NCI-H2196 (cell line): ENCODE measurements around the gene ZNF217.
"Not testable (repeated sequence)": the region's sequence is repeated elsewhere in the genome, so short reads cannot be mapped to it uniquely, and the experiment has no call there.

ENCODE experiments used
- DNase-seq: peaks from one replicate; lab custom pipeline; 2025; ENCODE audit not compliant: unreplicated experiment; lab: John Stamatoyannopoulos, UW

ZNF217 gene

DNA sequence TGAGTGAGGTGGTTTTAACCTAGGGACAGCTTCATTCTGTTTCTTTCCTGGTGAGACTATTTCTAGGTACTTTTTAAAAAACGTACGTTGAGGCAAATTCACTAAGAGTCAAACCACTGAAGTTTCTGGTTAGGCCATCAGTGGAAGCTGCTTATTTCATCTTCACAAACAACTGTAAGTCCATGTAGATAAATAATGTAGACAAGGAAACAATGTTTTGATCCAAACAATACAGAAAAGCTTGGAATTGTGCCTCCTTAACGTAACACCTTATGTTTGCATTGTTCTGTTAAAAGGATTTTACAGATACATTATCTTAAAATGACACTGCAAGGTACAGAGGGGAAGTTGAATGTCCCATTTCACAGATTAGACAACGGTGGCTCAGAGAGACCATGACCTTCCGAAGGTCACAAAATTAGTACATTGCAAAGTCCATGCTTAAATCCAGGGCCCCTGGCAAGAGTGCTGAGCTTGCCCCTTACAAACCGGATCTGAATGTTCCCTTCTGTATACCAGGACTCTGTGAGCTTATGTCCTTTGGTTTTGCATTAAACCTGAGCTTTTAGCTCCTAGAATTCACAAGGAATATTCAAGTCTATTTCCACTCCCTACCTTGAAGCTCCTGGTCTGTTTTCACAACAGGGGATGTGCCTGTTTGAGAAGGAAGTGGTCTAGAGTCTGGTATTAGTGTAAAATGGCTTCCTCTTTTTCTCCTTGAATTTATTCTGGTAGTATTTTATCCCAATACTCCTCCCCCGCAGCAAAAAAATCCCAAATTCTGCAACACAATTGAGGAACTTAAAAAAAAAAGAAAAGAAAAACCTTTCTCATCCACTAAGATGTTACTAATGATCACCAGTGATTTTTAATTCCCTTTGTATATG, 28.9 kb upstream of the ZNF217 start:
- no peak for DNase-seq

DNA sequence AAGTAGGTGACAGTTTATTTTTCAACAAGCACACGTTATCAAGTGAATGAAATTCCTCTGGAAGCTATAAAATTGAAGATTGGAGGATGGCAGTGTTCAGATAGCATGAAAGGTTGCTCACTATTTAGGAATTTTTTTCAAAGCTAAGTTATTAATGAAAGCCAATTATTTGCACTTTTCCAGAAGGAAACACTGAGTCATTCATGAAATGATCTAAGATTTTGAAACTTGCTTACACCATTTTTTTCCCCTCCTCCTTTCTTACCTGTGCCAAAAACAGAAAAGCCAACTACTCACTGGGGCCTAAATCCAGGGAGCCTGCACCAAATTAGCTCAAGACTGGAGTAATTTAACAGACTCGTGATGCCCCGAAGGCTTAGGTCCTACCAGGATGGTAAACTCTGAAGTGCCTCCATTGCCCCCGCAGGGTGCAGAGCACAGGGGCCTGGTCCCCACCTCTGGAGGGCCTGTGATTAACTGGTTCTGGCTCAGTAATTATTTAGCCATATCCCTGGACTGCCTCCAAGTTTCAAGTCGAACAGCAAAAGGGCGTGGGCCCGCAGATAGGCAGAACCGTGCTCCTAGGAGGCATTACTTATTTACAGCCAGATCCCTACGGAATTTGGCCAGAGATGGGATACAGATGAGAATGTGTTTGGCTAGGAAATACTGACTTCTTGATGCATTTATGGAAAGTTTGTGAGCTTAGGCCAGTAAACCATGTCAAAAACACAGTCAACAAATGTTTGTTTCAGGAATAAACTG, 28.0 kb upstream of the ZNF217 start:
- DNase-seq: peak; percentile 45

DNA sequence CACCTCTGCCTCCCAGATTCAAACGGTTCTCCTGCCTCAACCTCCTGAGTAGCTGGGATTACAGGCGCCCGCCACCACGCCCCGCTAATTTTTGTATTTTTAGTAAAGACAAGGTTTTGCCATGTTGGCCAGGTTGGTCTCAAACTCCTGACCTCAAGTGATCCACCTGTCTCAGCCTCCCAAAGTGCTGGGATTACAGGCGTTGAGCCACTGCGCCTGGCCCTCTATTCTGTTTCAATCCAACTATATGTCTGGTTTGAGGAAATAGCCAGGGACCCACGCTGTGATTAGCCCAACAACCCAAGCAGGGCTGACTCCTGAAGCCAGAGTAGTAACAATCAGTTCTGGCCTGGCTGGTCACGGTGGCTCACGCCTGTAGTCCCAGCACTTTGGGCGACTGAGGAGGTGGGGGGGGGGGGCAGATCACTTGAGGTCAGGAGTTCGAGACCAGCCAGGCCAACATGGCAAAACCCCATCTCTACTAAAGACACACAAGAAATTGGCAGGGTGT, 24.9 kb upstream of the ZNF217 start:
- DNase-seq: not testable (repeated sequence)

DNA sequence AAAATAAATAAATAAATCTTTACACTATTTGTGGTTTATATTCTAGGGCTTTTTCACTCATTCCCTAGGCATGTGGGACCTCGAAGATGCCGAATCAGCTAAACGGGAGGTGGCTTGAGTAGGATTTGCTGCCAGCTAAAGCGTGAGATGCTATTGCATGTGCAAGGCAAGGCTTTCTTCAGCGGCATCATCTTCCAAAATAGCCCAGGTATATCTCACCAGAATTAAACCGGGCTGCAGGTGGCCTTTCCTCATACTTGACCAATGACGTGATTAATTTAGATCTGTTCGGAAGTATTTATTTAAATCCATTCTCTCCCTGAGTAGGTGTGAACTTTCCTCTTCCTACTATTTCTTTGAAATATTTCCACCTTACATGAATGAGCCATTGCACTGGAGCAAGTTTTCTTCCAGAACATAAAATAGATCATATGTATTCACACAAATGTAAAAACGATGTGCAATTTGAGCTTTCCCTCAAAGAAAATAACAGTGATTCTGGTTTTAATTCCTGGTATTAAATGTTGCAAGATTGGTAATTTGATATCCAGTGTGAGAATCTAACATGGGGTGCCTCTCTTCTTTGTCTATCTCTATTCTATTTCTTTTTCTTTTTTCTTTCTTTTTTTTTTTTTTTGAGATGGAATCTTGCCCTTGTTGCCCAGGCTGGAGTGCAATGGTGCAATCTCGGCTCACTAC, 24.3 kb upstream of the ZNF217 start:
- DNase-seq: no peak

DNA sequence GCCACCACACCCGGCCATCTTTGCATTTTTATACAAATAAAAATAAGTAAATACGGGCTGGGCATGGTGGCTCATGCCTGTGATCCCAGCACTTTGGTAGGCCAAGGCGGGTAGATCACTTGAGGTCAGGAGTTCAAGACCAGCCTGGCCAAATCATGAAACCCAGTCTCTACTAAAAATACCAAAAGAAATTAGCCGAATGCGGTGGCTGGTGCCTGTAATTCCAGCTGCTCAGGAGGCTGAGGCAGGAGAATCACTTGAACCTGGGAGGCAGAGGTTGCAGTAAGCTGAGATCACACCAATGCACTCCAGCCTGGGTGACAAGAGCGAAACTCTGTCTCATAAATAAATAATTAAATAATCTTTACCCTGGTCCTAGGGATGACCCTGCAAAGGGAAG, 22.9 kb upstream of the ZNF217 start:
- DNase-seq: not testable (repeated sequence)

DNA sequence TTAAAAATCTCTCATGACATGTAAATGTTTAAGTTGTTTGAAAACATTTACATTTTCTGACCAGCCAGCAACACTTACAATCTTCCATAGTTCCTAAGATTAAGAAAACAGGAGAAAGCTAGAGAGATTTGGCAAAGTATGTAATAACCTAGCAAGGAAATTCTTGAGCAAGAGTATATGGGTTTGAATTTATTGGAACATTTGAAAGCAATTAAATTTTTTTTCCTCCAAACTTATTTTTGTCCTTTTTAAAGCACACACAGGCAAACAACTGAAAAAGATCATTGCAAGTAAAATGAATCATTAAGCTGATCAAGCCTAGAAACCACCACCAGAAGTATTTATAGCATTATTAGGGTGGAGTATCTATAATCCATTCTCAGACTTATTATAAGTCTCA, 20.1 kb upstream of the ZNF217 start:
- no peak for DNase-seq

DNA sequence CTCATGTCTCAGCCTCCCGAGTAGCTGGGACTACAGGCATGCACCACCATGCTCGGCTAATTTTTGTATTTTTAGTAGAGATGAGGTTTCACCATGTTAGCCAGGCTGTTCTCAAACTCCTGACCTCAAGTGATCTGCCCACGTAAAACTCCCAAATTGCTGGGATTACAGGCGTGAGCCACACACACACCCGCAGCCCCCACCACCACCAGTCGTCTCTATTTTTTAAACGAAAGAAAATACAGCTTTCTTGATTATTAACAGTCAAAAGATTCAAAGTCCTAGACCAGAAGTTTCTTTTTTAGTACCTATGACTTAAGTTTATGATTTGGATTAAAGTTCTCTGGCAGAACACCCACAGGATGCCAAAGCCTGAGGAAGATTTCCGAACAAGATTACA, 18.6 kb upstream of the ZNF217 start:
- DNase-seq: not testable (repeated sequence)

DNA sequence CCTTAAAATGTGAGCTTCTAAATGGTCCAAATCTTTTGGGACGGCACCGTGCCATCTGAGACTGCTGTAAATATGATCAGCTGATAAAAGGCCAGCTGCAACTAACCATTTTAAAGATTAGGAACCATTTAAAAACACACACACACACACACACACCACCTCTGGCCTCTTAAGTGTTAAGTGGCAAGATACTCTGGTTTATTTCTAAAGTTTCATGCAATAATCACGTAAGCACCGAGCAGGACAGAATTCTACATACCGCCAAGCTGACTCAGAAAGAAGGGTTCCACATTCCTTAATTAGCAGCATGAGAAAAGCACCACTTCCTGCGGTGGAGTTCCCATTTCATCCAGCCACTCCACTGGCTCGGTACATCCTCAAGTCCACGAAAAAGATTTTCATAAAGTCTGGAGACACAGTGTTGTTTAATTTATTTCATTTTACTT, 17.8 kb upstream of the ZNF217 start:
- DNase-seq: no peak

DNA sequence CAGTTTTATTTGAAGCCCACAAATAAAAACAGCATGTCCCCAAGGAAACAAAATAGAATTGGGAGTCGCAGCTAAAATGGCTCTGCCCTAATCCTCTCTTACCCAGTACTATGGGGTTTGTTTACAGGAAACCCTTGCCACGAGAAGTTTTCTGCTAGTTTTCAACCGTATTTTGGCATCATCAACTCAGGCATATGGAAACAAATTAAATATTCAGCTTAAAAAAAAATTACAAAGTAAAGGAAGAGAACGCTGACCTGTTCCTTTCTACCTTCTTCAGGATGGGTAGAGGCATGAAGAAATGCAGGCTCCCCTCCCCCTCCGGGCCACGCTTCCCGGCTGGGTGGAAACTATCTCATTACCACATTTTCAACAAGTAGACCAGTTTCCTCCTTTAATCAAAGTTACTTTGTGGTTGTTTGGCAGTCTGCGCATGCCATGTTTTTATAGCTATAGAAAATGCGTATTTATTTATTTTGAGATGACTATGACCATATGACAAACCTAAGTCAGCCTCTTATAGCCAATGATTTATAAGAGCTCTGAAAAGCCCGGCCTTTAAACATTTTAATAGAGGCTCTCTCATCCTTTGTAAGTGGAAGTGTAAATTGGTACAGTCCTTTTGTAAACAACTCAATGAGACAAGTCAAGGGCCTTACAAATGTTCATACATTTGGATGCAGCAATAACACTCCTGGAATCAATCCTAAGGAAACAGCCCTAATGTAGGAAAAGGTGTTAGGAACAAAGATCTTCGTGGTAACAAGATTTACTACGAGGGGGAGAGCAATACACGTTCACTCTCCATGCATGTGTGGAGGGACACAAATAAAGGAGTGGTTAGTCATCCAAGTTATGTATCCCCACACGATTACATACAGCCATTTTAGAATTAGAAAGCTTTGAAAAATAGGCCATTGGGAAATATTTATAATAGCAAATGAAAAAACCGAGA, 16.1 kb upstream of the ZNF217 start:
- DNase-seq: peak; percentile 36

DNA sequence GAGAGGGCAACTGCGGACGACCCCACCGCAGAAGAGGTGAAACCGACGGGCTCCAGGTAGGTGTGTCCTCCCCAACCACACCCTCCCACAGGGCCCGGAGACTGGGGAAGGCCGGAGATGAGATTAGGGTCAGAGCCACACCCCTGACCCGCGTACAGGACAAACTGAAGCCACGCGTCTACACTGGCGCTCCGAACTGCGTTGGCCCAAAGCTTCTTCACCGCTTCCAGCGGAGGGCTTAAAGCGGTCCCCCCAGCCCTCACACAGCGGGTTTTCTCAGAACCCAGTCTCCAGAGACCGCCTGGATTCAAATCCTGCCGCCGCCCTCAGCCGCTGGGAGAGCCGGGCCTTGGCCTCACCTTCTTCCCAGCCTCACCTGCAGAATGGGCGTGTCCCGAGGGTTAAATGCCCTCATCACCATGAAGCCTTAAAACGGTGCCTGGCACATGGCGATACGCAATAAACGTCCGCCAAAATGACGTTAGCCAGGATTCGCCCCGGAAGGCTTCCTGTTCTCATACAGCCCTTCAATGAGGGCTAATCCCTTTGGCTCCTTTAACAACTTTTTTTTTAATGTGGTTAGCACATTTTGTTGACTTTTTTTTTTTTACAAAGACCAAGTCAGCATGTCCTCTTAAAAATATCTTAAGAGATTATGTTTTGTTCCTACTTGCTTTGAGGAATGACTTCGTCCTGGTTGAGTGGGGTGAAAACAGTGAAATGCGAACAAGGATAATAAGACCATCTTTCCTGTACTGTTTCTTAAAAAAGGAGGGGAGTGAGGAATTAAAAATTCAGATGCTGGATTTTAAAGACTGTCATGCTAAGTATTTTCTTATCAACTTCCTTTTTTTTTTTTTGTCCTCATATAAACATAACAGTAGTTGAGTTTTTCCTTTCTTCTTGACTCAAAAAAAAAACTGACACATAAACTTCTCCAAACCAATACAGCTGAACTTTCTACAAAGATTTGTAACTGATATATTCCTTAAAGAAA, 15.1 kb upstream of the ZNF217 start:
- DNase-seq: no peak

DNA sequence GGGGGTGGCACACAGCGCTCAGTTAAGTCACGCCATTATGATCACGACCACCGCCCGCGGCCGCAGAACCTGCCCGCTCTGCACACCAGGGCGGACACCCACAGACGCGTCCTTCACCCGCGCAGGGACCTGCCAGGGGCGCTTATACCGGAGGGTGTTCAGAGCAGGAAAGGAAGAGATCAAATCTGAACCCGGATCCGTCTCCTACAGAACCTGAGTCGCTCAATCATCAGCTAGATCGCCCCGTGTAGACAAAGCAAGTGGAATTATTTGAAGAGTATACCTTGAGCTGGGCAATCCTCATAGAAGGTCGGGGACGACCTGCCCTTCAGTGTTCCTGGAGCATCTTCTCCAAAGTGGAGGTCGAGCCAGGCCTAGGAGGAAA, 14.4 kb upstream of the ZNF217 start:
- DNase-seq: no peak

DNA sequence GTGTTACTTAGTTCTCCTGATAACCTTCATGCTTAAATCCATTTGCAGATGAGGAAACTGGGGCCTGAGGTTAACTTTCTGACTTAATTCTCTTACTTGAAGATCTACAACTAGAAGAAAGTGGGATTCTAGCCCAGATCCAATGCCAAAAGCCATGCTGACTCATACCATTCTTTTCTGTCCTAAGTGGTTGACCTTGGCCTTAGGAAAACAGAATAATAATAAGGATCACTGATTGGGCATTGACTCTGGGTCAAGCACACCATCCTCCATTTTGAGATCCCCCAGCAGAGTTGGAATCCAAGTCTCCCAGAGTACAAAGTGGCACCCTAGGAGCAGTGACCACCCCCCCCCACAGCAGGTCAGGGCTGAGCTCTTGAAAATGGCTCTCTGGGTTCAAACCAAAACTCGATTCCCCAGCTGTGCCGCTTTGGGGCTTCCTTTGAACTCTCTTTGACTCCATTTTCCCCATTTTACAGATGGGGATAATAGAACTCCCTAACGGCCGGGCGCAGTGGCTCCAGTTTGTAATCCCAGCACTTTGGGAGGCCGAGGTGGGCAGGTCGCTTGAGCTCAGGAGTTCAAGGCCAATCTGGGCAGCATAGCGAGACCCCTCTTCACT, 12.8 kb upstream of the ZNF217 start:
- DNase-seq: no peak

DNA sequence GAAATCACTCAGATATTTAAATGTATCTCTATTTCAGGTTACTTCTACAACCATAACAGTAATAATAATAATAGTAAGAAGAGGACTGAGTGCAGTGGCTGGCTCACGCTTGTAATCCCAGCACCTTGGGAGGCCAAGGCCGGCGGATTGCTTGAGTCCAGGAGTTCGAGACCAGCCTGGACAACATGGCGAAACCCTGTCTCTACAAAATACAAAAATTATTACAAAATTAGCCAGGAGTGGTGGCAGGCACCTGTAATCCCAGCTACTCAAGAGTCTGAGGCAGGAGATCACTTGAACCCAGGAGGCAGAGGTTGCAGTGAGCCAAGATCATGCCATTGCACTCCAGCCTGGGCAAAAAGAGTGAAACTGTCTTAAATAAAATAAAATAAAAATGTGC, 11.8 kb upstream of the ZNF217 start:
- DNase-seq: not testable (repeated sequence)

DNA sequence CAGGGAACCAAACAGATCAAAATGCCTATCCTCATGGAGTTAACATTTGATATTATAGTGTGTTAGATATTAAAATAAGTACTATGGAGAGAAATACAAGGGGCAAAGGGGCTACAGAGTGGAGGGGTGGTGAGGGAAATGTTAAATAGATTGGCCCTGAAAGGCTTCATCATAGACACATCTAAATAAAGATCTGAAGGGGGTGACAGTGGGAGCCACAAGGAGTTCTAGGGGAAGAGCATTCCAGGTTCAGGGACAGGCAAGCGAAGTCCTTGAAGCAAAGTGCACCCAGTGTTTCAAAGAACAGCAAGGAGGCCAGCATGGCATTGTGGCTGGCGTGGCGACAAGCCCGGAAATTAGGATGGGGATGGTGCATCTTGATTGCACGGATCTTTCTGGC, 11.2 kb upstream of the ZNF217 start:
- DNase-seq: not testable (repeated sequence)

DNA sequence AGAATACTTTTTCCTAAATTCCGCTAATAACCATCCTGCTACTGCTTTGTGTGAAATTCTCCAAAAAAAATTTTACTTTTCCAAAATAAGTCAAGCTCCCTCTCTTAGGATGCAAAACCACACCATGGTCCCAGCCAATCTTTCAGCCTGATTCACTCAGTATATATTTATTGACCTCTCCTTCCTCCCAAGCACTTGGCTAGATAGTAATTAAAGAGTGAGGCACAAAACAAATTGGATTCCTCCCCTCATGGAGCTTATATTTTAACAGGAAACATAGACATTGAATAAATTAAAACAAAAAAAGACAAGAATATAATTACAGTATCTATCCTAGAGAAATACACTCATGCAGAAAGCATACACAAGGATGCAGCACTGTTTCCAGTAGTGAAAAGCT, 9.0 kb upstream of the ZNF217 start:
- DNase-seq: no peak

DNA sequence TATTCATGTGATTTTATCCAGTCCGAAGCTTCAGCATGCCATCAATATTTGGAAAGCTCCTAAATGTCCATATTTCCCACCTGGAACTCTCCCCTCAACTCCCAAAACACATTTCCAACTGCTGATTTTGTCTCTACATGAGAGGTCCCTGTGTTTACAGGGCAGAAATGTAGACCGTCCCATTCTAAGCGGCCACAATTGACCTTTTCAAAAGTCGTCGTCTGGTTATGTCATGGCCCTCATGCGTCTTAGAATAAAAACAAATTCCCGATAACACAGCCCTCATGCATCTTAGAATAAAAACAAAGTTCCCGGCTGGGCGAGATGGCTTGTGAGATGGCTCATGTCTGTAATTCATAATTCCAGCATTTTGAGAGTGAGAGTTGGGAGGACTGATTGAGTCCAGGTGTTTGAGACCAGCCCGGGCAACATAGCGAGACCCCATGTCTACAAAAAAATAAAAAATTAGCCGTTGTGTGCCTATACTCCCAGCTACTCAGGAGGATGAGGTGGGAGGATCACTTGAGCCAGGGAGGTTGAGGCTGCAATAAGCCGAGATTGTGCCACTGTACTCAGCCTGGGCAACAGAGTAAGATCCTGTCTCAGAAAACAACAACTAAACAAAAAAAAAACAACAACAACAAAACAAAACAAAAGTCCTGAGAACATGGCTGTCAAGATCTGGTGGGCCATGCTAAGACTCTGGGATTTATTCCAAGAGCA, 6.4 kb upstream of the ZNF217 start:
- DNase-seq: no peak

DNA sequence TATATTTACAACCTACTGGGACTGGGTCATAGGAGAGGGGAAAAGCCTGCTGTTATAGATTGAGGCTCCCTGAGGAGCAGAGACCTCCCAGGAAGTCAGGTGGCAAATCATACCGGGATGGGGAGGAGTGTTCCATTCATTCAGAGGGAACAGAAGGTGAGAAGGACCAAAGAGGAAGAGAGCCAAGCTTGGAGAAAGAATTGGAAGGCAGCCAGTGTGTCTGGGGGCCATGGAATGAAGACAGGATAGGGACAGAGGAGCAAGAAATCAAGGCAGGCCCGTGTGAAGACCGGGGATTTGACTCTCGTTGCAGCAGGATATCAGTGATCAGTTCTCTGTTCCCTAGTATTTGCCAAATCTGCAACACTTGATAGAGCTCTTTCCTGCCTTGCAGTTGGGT, 5.7 kb upstream of the ZNF217 start:
- no peak for DNase-seq

DNA sequence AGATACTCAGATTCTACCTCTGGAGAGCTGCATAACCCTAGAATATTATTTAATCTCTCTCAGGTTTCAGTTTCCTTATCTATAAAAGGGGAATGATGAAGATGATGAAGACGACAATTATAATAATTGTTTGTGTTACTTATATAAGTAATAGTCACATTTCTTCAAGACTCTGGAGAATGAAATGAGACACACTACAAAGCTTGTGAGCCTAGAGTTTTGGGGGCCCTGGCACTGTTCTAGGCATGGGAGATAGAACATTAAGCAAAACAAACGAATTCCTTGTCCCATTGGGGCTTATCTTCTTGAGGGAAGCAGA, 5.4 kb upstream of the ZNF217 start:
- no peak for DNase-seq
